Epithelial cell of esophagus (primary cell): Measurements from ENCODE around the gene NANS.

Source experiments
- DNase-seq: peaks from one replicate; pipeline ENCODE4 v3.0.0; 2010; ENCODE audit warnings: low read depth
- H3K4me3 ChIP-seq: 2 replicates; pipeline ENCODE4 v1.5.1; 2011; ENCODE audit warnings: mild to moderate bottlenecking, low read length, control low read depth
- CTCF ChIP-seq: IDR thresholded peaks from 2 replicates; pipeline ENCODE4 v1.5.1; 2011; ENCODE audit warnings: low read depth, mild to moderate bottlenecking, low read length, control low read depth, inconsistent platforms; ENCODE audit not compliant: insufficient read depth; ENCODE audit errors: missing control alignments

The NANS gene

GRCh38 chr9:98021306-98022040, 35.1 kb upstream of the NANS start:
- TF ChIP-seq CTCF, result no peak
- no peak for DNase-seq
- no peak overlapping the region for H3K4me3 ChIP-seq

- no peak for TF ChIP-seq CTCF
- DNase-seq, result no peak
- no peak overlapping the region for H3K4me3 ChIP-seq
These were observed 34.1 kb upstream of the NANS start for GRCh38 chr9:98022447-98022846.

- no peak for DNase-seq
- no peak for TF ChIP-seq CTCF
- no peak overlapping the region for H3K4me3 ChIP-seq
These were observed 31.8 kb upstream of the NANS start for GRCh38 chr9:98024702-98025101.

- H3K4me3 ChIP-seq, result no peak overlapping the region
- DNase-seq, result no peak
- TF ChIP-seq CTCF, result no peak
These were observed 25.4 kb upstream of the NANS start for GRCh38 chr9:98031169-98031568.

GRCh38 chr9:98031935-98032334, 24.6 kb upstream of the NANS start:
- no peak for TF ChIP-seq CTCF
- DNase-seq, result no peak

GRCh38 chr9:98034593-98035546, 21.7 kb upstream of the NANS start:
- peak; percentile 81 for DNase-seq
- H3K4me3 ChIP-seq, result no peak overlapping the region
- TF ChIP-seq CTCF, result peak; percentile 84

More at GRCh38 chr9:98031935-98032334, 24.6 kb upstream of the NANS start:
- no peak overlapping the region for H3K4me3 ChIP-seq
